ENCODE measurements around the gene BBIP1.
A peak's percentile ranks its signal among the peaks of the same experiment; 100 is the strongest.

BBIP1 gene

DNA sequence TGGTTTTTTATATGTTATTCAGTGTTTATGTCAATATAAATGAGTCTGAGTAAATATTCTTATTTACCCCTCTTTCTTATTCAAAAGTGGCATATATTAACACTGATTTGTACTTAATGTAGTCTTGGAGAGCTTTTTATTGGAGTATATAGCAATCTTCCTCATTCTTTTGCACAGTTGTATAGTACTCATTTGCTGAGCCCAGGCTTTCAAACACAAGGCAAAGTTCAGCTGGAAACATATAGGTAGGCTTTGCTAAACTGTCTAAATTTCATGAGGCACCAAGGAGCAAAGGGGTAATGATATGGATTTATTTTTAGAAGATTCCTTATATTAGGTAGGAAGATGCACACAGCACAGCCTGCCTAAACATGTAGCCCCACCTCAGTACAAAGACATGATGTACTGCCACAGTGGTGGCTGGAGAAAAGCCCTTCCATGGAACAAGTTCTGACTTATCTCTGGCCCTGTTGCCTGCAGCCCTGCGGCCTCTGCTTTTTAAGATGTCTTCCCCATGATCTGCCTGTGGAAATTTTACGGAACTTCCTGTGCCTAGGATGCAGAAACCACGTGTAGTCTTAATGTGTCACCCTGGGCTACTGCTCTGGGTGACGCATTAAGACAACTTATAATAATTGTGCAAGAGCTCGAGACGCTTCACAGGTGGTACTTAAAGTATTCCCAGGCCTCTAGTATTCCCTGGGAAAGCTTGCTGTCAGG lies 56.9 kb downstream of the BBIP1 start:
- no peak for DNase-seq

DNA sequence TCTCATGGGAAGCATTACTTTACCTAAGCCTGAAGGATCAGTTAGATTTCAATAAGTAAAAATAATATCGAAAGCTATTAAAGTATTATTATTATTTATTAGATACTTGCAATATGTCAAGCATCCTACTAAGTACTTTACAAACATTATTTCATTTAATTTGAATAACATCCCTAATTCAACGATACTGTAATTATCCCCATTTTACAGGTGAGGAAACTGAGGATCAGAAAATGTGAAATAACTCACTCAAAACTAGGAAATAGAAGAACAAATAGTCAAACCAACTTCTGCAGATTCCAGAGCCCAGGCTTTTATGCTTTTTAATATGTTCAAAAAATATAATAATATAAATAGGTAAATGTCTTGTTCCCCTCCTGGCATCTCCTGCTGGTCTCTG lies 57.5 kb downstream of the BBIP1 start:
- no peak for DNase-seq

DNA sequence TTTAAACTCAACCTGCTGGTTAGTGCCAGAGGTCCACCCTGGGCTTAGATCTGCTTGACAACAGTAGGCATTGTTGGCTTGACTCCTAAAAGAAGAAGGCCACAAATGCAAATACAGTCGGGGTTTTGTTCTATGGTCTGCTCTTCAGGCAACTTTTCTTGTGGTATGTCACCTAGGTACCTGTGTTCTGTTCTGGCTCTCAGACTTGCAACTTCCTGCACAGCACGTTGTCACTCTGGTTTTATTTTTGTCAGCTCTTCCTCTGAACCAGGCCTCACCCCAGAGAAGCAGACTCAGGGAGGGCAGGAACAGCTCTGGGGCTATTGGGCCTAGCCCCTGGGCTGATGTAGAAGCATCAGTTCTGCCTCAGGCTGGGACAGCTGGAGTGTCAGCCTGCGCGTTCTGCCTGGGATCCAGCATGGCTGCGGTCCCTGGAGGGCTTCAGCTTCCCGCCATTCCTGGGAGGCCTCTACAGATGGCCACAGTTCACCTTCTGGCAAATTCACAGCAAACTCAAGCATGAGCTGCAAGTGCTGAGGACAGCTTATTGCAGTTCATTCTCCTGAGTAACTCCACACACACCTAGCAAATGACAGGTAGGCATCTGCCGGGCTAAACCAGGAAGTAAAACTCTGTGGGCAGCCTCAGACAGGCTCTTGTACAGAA lies 58.3 kb downstream of the BBIP1 start:
- no peak for DNase-seq

DNA sequence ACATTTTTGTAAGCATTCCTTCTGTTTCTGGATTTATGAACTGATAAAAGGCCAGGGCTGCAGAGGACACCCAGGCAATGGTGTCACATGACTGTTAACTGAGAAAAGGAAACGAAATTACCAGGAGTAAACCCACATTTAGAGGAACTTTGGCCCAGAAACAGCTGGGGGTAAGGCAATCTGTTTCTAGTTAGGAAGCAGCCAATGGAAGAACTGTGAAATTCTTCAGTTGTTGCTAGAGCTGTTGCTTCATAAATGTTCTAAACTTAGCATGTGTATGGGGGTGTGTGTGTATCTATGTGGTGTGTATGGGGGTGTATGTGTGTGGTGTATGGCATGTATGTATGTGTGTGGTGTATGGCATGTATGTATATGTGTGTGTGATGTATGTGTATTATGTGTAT lies 59.0 kb downstream of the BBIP1 start:
- peak in 1 of 2 donors; percentile 40 for DNase-seq

DNA sequence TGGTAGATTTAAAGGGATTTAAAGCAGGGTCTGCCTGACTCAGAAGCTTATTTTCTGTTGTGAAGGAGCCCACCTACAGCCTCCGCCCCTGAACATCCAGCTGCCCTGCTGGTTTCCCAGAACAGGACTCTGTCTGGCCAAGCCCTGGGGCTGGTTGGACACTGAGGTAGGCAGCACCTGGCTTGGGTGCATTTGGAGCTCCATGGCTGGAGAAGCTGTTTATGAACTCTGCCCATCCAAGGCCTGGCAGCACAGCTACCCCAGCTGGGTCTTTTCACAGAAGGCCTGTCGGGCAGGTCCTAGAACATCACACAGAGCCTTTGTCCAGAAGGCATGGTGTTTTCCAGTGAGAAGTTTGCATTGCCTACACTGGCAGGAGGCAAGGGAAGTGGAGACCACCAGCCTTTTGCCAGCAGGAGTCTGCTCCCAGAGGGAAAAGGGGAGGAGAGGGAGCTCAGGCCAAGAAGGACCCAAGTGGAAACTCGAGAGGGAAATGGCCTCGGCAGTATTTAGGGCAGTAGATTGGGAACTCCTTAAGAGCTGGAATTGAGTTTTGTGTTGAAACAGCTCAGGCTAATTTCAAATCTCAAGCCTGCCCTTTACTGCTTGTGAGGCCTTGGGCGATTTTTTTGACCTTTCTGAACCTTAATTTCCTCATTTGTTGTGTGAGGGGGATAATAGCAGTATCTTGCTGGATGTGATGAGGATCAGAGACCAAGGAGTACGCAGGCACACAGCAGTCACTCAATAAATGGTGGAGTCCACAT lies 59.6 kb downstream of the BBIP1 start:
- no peak for DNase-seq

DNA sequence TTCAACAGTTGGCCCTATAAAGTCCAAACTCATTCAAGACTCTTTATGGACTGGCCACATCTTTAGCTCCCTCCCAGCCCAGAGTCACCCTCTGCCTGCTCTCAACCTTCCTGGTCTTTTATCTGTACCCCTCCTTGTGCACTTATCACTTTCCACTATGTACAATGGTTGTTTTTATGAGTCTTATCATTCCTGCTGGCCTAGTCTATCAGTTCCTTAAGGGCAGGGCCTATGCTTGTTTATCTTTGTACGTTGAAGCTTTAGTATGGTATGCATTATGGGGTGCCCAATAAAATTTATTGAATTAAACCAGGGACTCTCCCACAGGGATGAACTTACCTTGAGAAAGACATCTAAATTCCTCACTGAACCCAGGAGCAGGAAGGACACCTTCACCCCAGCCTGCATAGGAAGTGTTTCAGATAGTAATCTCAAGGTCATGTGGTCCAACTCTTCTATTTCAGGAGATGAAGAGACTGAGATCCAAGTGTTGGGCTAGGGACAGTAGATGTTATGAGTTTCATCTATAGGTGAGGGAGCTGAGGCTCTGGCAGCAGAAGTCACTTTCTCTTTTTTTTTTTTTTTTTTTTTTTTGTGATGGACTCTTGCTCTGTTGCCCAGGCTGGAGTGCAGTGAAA lies 60.6 kb downstream of the BBIP1 start:
- no peak for DNase-seq

DNA sequence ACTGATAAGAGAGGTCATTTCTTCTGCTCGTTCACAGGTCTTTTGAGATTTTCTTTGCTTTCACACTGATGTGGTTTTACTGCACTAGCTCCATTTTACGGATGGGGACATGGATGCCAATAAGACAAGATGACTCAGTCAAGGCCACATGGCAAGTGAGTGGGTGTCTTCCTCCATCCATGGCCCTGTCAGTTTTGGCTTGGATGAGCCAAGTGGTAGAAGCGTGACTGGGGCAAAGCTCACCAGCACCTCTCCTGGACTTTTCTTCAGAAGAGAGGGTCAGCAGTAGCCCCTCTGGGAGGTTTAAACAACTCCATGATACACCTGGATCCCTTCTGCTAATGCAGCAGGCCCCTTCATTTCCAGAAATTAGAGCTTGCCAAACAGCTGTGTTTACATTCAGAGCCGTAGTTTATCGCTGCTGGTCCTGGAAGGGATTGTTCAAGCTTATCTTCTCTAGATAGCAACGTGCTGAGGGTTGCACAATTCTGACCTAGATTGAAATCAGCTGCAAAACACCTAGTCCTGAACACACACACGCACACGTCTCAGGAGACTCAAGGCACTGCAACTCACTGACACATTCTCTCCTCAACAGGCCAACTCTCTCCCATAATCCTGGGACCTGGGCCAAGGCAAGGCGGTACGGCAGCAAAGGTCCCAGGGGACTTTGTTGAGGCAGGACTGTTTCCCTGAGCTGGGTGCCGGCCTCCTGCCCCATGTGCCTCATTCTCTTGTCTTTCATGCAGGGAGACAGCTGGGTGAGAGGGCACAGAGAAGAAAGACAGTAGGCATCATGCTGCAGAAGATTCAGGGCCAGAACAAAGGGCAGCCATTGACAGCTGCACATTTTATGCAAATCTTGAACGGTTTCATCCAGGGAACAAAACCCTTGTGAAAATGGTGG lies 61.5 kb downstream of the BBIP1 start:
- DNase-seq = no peak

DNA sequence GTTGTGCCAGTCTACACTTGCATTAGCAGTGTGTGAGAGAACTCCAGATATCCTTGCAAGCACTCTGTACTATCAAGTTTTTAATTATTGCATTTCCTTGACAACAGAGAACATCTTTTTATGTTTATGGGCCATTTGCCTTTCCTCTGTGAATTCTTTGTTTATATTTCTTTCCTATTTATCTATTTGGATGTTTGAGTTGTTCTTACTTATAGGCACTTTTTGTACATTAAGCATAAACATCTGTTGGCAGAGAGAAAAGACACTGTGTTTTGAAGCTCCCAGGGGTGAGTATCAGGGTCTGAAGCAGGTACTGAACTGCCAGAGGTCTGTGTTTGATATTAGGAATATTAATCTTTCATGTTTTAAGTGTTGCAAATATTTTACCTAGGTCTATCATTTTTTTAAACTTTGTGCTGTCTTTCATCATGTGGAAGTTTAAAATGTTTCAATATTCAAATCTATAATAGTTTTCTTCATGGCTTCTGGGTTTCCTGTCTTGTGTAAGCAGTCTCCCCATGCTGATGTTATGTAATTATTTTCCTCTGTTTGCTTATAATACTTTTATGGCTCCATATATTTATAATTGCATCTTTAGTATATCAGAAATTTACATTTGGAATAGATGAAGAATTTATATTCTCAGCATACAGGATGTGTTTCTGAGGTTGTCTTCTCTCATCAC lies 64.9 kb downstream of the BBIP1 start:
- DNase-seq = no peak

DNA sequence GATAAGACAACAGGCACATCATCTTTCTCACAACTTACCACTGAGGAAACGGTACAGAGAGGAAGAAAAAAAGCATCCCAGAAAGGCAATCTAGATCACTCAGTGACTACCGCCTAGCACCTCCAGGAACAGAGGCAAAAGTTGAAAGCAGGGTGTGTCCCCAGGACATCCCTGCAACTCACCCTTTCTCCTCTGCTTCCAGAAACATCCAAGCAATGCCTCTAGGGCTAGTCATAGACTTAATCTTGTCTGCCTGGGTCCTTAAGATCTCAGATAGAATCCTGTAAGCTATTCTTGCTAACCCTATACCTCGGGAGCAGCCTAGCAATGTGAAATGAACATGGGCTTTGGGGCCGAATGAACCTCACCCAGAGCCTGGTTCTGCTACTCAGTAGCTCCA lies 66.0 kb downstream of the BBIP1 start:
- no peak for DNase-seq

DNA sequence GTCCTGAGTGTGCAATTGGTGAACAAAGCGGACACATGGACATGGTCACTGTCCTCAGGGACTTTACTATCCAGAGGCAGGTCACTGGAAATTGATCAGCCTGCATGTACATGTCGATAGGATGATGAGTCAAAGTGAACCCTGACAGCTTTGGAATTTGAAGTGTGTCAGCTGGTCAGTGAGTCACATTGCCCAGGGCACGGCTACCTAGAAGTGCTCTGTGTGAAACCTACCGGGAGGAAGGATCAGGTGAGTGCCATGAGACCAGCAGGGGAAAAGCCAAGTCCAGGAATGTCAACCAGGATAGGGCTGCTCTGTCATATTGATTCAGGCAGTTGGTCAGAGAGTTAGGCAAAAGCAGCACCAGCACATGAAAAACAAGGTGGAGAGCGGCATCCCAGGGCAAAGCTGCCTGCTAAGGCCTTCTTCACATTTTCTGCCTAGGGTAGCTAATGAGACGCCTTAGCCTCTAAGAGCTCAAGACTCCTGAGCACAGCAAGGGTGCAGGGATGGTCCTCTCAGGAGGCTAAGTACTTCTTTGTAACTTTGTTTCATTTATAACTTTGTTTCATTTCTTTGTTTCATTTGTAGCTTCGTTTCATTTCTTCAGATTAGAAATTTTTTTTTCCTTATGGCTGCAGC lies 66.6 kb downstream of the BBIP1 start:
- DNase-seq = no peak

DNA sequence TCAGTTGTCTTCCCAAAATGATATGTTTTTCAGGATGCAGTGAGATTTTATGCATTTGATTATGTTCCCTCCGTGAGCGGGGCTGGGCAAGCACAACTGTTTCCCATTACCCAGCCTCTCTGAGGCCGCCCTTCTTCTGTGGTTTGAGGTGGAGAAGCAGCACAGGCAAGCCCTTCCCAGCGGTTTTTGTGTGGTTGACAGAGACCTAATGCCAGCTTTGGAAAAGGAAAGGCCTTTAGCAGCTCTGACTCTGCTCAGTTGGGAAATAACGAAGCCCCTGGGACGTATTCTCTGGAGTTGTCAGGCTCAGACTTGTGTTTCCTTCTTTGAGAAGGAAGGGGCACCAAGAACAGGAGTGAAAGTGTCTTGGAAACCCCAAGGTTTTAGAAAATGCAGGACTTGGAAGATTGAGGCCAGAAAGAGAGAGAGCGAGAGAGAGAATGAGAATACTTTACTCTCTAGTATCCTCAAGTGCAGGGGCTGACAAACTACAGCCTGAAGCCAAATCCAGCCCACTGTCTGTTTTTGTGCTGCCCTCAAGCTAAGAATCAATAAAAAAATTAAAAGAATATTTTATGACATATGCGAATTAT lies 67.9 kb downstream of the BBIP1 start:
- no peak for DNase-seq

DNA sequence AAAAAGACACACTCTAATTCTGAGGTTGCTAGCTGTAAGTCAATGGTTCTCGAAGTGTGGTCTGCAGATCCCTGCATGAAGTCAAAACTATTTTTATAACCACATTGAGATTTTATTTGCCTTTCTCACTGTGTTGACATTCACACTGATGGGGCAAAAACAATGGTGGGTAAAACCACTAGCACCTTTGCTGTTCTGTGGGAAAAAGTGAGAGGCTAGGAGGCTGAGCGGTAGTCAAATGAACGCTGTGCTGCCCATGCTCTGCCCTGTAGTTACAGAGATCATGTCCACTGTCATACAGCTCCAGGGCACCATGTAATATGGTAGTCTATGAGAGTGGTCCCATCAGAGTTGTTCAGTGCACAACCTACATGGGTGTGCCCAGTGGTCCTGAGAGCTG lies 68.9 kb downstream of the BBIP1 start:
- DNase-seq = no peak

All from bone marrow (tissue), 2 donors.